Ishikawa (cell line): ENCODE data around the gene MAT2A.

Source experiments
- CEBPB ChIP-seq: IDR thresholded peaks from 2 replicates; pipeline ENCODE4 v1.6.1; 2012
- CREB1 ChIP-seq: IDR thresholded peaks from 2 replicates; pipeline ENCODE4 v1.6.1; 2012; ENCODE audit warnings: low read depth
- EGR1 ChIP-seq: IDR thresholded peaks from 2 replicates; pipeline ENCODE4 v1.6.1; 2012
- EP300 ChIP-seq: IDR thresholded peaks from 2 replicates; pipeline ENCODE4 v1.6.1; 2012; ENCODE audit warnings: borderline replicate concordance
- FOXM1 ChIP-seq: IDR thresholded peaks from 2 replicates; pipeline ENCODE4 v1.6.1; 2012; ENCODE audit warnings: low read depth, borderline replicate concordance
- MAX ChIP-seq: IDR thresholded peaks from 2 replicates; pipeline ENCODE4 v1.6.1; 2012
- NFIC ChIP-seq: IDR thresholded peaks from 2 replicates; pipeline ENCODE4 v1.6.1; 2012
- RAD21 ChIP-seq: IDR thresholded peaks from 2 replicates; pipeline ENCODE4 v1.6.1; 2012; ENCODE audit warnings: low read depth
- REST ChIP-seq: IDR thresholded peaks from 2 replicates; pipeline ENCODE4 v1.6.1; 2012; ENCODE audit warnings: low read depth, mild to moderate bottlenecking
- TAF1 ChIP-seq: IDR thresholded peaks from 2 replicates; pipeline ENCODE4 v1.6.1; 2012; ENCODE audit warnings: low read depth, mild to moderate bottlenecking
- TCF12 ChIP-seq: IDR thresholded peaks from 2 replicates; pipeline ENCODE4 v1.6.1; 2012; ENCODE audit warnings: low read depth
- TEAD4 ChIP-seq: IDR thresholded peaks from 2 replicates; pipeline ENCODE4 v1.6.1; 2012
- USF1 ChIP-seq: IDR thresholded peaks from 2 replicates; pipeline ENCODE4 v1.6.1; 2012
- YY1 ChIP-seq: IDR thresholded peaks from 2 replicates; pipeline ENCODE4 v1.6.1; 2012; ENCODE audit warnings: low read depth
- ZBTB7A ChIP-seq: IDR thresholded peaks from 2 replicates; pipeline ENCODE4 v1.6.1; 2012; ENCODE audit warnings: low read depth

Gene MAT2A

GRCh38 chr2:85522090-85522647 lies 16.8 kb upstream of the MAT2A start:
- TF ChIP-seq TCF12 (no peak), EGR1 (no peak), EP300 (no peak), FOXM1 (no peak), ZBTB7A (no peak), TAF1 (no peak)

GRCh38 chr2:85523062-85523902 lies 15.7 kb upstream of the MAT2A start:
- TF ChIP-seq CEBPB = no peak
- TF ChIP-seq TCF12 = no peak
- no peak for TF ChIP-seq ZBTB7A
- TF ChIP-seq USF1 = no peak
- TF ChIP-seq FOXM1 = no peak
- TF ChIP-seq RAD21 = no peak
- TF ChIP-seq NFIC = no peak
- no peak for TF ChIP-seq EP300
- TF ChIP-seq REST = no peak
- no peak for TF ChIP-seq TAF1
- no peak for TF ChIP-seq TEAD4
- TF ChIP-seq YY1 = no peak
- TF ChIP-seq MAX = no peak
- TF ChIP-seq CREB1 = no peak
- no peak for TF ChIP-seq EGR1

- TF ChIP-seq EGR1 (no peak), NFIC (no peak), YY1 (no peak), RAD21 (no peak), ZBTB7A (no peak), MAX (no peak), TCF12 (no peak)
Observed at GRCh38 chr2:85523903-85524335, 15.0 kb upstream of the MAT2A start.

- TF ChIP-seq EGR1 = no peak
- TF ChIP-seq MAX = no peak
- no peak for TF ChIP-seq FOXM1
- no peak for TF ChIP-seq TCF12
- TF ChIP-seq REST = peak; percentile 61
Observed at GRCh38 chr2:85524336-85524908, 14.5 kb upstream of the MAT2A start.

GRCh38 chr2:85525029-85525428 lies 13.9 kb upstream of the MAT2A start:
- no peak for TF ChIP-seq RAD21
- no peak for TF ChIP-seq EP300
- no peak for TF ChIP-seq TAF1
- TF ChIP-seq ZBTB7A = no peak
- TF ChIP-seq REST = no peak
- no peak for TF ChIP-seq USF1
- no peak for TF ChIP-seq EGR1
- no peak for TF ChIP-seq NFIC
- no peak for TF ChIP-seq CEBPB
- no peak for TF ChIP-seq TEAD4
- TF ChIP-seq MAX = no peak
- TF ChIP-seq YY1 = no peak
- no peak for TF ChIP-seq TCF12
- no peak for TF ChIP-seq FOXM1
